ENCODE data around the gene IRAK1.

Gene IRAK1

GRCh38 chrX:153974003-153974725 lies 45.5 kb downstream of the IRAK1 start:
- H3K4me3 ChIP-seq (ENCODE audit: low read depth in 1 of 2, low read length in 2 of 2) = peak overlapping the region in 1 of 2 experiments; percentile 90; a peak in 2 of 4 replicates
- peak overlapping the region; percentile 99 for H3K9ac ChIP-seq (ENCODE audit: low read depth, low read length)
- DNase-seq (no peak), ATAC-seq (ENCODE audit: insufficient read depth, low read depth) (no peak)
- peak overlapping the region; percentile 31; the same call in 1 of the 2 replicates for H2AFZ ChIP-seq (ENCODE audit: low read depth, low read length)
- peaks cover 8% of the 10 kb centered on the region; the same call in 1 of the 2 replicates for H3K36me3 ChIP-seq (ENCODE audit: insufficient read depth, low read length)
- peaks cover 19% of the 10 kb centered on the region for H3K4me1 ChIP-seq (ENCODE audit: insufficient read depth, low read length)
- H4K20me1 ChIP-seq (ENCODE audit: insufficient read depth, low read length) = peaks cover 7% of the 10 kb centered on the region
- no peaks in the 10 kb centered on the region for H3K27me3 ChIP-seq (ENCODE audit: insufficient read depth, low read length, poor library complexity)
- H3K9me3 ChIP-seq (ENCODE audit: insufficient read depth, low read length, severe bottlenecking) = no peaks in the 10 kb centered on the region
- peak overlapping the region; percentile 100 for H3K27ac ChIP-seq (ENCODE audit: low read length)
- H3K4me2 ChIP-seq (ENCODE audit: insufficient read depth, low read length) = peak overlapping the region; percentile 73
- H3K79me2 ChIP-seq (ENCODE audit: insufficient read depth, low read length) = peaks cover 48% of the 10 kb centered on the region
- no peak for TF ChIP-seq EZH2 (IDR thresholded peaks at IDR 0.05; ENCODE audit: borderline replicate concordance, low read depth, low read length, severe bottlenecking)
- no peak for TF ChIP-seq CTCF (IDR thresholded peaks at IDR 0.05; ENCODE audit: borderline replicate concordance, extremely low read depth, low read length, poor library complexity, severe bottlenecking)

GRCh38 chrX:153973127-153974002 lies 46.3 kb downstream of the IRAK1 start:
- Histone ChIP-seq H3K4me2 (ENCODE audit: insufficient read depth, low read length) (peak overlapping the region; percentile 73), H4K20me1 (ENCODE audit: insufficient read depth, low read length) (peaks cover 15% of the 10 kb centered on the region), H2AFZ (ENCODE audit: low read depth, low read length) (peak overlapping the region; percentile 31), H3K4me3 (ENCODE audit: low read depth in 1 of 2, low read length in 2 of 2) (peak overlapping the region; percentile 55 to 90; a peak in 3 of 4 replicates), H3K36me3 (ENCODE audit: insufficient read depth, low read length) (peaks cover 13% of the 10 kb centered on the region), H3K79me2 (ENCODE audit: insufficient read depth, low read length) (peaks cover 56% of the 10 kb centered on the region), H3K4me1 (ENCODE audit: insufficient read depth, low read length) (peaks cover 24% of the 10 kb centered on the region), H3K27me3 (ENCODE audit: insufficient read depth, low read length, poor library complexity) (no peaks in the 10 kb centered on the region), H3K27ac (ENCODE audit: low read length) (peak overlapping the region; percentile 100), H3K9ac (ENCODE audit: low read depth, low read length) (peak overlapping the region; percentile 99), H3K9me3 (ENCODE audit: insufficient read depth, low read length, severe bottlenecking) (no peaks in the 10 kb centered on the region)
- ATAC-seq (ENCODE audit: insufficient read depth, low read depth) (no peak), DNase-seq (peak; percentile 32)
- TF ChIP-seq EZH2 (IDR thresholded peaks at IDR 0.05; ENCODE audit: borderline replicate concordance, low read depth, low read length, severe bottlenecking) (no peak), CTCF (IDR thresholded peaks at IDR 0.05; ENCODE audit: borderline replicate concordance, extremely low read depth, low read length, poor library complexity, severe bottlenecking) (no peak)

- peak within 1 kb of the TSS; percentile 58 to 90 for H3K4me3 ChIP-seq (ENCODE audit: low read depth in 1 of 2, low read length in 2 of 2)
- peaks cover 22% of the 10 kb centered on the region for H3K36me3 ChIP-seq (ENCODE audit: insufficient read depth, low read length)
- peak within 1 kb of the TSS; percentile 99 for H3K9ac ChIP-seq (ENCODE audit: low read depth, low read length)
- peak within 1 kb of the TSS; percentile 100 for H3K27ac ChIP-seq (ENCODE audit: low read length)
- no peaks in the 10 kb centered on the region for H3K9me3 ChIP-seq (ENCODE audit: insufficient read depth, low read length, severe bottlenecking)
- no peak for TF ChIP-seq EZH2 (IDR thresholded peaks at IDR 0.05; ENCODE audit: borderline replicate concordance, low read depth, low read length, severe bottlenecking)
- TF ChIP-seq CTCF (IDR thresholded peaks at IDR 0.05; ENCODE audit: borderline replicate concordance, extremely low read depth, low read length, poor library complexity, severe bottlenecking) = no peak
- H3K27me3 ChIP-seq (ENCODE audit: insufficient read depth, low read length, poor library complexity) = no peaks in the 10 kb centered on the region
- peak within 1 kb of the TSS; percentile 73 for H3K4me2 ChIP-seq (ENCODE audit: insufficient read depth, low read length)
- peak within 1 kb of the TSS; percentile 74 for H2AFZ ChIP-seq (ENCODE audit: low read depth, low read length)
- peaks cover 64% of the 10 kb centered on the region for H3K79me2 ChIP-seq (ENCODE audit: insufficient read depth, low read length)
- peaks cover 33% of the 10 kb centered on the region for H3K4me1 ChIP-seq (ENCODE audit: insufficient read depth, low read length)
- ATAC-seq (ENCODE audit: insufficient read depth, low read depth) = peak; percentile 44
- H4K20me1 ChIP-seq (ENCODE audit: insufficient read depth, low read length) = peaks cover 23% of the 10 kb centered on the region
- DNase-seq = peak; percentile 93
Observed at GRCh38 chrX:153972368-153973126, 47.2 kb downstream of the IRAK1 start, which contains the start of gene TMEM187. Gene TMEM187, plus strand, starts transcription at chrX:153972754. Its CDS starts 9,309 bp downstream, at chrX:153982063.

All from DND-41 (cell line).